NCI-H2227 (cell line): Measurements from ENCODE around the gene MMP24.
"Not testable (repeated sequence)": the region's sequence is repeated elsewhere in the genome, so short reads cannot be mapped to it uniquely, and the experiment has no call there.

Experiments used
- DNase-seq: peaks from one replicate; lab custom pipeline; 2025; ENCODE audit not compliant: unreplicated experiment; lab: John Stamatoyannopoulos, UW

MMP24 gene

DNA sequence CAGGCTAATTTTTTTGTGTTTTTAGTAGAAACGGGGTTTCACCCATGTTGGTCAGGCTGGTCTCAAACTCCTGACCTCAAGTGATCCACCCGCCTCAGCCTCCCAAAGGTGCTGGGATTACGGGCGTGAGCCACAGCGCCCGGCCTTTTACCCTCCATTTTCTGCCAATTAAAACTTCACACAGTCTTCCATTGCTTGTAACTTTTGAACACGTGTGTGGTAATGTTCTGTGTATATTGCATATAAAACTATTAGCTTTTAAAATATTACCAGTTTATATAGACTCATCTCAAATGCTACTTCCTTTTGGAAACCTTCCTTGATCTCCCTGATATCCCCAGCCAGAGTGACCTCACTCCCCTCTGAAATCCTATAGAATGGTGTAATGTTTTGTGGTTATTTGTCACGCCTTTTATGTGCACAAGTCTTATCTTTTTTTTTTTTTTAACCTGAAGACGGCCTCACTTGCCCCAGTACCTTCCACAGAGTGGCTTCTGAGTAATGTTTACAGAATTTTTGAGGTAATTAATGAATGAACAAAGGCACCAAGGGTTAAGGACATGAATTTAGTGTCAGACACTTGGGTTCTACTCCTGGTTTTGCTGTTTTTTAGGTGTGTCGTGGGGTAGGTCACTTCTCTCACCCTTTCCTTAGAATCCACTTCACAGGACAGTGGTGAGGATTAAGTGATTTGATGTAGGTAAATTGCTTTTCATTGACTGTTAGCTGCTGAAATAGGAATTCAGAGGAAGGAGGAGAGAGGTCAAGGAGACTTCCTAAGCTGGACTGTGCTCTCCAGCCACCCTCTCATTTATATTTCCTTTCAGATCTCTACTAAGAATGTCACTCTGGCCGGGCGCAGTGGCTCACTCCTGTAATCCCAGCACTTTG lies 11.2 kb upstream of the MMP24 start:
- DNase-seq, result no peak

DNA sequence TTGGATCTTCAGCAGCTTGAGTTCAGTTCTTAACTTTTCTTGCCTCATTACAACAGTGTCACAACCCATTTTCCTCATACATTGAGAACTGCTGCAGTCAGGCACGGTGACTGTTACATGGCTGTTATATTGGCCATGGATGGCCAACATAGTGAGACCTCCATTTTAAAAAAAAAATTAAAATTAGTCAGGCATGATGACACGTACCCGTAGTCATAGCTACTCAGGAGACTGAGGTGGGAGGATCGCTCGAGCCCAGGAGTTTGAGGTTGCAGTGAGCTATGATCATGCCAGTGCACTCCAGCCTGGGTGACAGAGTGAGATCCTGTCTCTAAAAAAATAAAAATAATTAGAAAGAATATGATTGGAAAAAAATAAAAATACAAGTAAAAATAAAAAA lies 9.9 kb upstream of the MMP24 start:
- DNase-seq, result no peak

DNA sequence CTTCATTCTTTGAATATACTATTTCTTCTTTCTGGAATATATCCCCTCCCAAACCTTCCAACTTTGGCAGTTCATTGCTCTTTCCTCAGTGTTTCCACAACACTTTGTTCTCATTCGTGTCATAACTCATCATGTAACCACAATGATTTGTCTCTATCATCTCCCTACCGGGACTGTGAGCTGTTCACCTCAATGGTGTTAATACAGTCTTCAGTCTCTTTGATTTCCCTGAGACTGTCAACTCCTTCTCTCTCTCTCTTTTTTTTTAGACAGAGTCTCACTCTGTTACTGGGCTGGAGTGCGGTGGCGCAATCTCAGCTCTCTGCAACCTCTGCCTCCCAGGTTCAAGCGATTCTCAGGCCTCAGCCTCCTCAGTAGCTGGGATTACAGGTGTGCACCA lies 2.5 kb upstream of the MMP24 start:
- no peak for DNase-seq

GRCh38 chr20:35224536-35224935 lies 2.0 kb upstream of the MMP24 start:
- no peak for DNase-seq

DNA sequence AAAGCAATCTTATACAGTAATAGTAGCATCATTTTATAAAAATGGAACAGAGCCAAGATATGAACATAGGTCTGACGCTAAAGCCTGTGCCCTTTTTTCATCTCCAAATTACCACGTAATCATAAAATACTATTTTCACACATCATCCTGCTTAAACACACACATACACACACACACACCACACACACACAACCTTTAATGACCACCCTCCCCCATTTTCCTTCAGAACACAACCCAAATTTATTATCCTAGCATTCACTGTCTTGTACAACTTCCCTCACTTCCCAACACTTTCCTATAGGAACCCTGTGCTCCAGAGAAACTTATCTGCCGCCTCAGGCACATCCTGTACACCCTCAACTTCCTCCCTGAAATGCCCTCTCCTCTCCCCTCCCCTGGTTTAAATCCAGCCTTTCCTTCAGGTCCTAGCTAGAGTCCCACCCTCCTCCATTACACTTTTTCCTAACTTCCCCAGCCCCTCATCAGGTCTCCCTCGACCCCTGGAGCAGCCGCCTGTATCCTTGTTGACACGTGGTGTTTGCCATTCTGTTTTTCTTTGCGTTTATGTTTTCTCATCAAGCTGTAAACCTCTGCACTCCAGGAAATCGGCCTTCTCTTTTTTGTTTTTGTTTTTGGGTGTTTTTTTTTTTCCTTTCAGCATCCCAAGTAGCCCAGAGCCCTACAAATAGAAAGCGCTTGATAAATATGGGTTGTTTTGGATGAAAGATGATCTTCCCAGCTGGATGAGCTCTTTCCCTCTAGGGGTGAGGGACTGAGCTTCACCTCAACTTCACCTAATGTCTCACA lies 968 bp upstream of the MMP24 start:
- no peak for DNase-seq

DNA sequence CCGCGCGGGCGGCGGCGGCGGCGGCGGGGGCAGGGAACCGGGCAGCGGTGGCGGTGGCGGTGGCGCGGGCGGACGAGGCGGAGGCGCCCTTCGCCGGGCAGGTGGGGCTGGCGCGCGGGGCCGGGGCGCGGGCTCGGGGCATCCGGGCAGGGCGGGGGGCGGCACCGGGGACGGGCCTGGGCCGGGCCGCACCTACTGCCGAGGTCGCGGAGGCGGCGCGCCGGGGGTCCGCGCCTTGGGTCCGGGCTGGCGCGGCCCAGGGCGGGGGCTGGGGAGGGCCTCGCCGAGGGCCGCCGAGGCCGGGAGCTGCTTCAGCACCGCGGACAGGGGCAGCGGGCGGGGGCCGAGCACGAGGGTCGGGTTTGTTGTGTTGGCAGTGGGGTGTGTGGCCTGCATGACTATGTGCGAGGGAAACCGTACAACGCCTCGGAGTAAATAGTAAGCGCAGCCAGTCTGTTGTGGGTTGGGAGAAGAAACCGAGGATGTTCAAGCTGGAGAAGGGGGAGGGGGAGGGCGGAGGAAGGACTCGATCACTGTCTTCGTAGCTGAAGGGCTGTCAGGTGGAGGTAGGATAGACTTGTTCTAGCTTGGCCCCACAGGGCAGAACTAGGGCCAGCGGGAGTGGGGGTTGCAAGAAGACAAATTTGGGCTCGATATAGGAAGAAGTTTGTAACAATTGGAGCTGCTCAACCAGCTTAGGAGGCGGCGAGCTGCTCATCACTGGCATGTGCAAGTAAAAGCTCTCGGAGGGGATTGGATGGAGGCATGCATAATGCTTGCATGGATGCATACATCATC lies 593 bp downstream of the MMP24 start:
- DNase-seq, result peak; percentile 73

GRCh38 chr20:35232575-35232974 lies 6.1 kb downstream of the MMP24 start:
- DNase-seq, result peak; percentile 41

- no peak for DNase-seq
Observed at GRCh38 chr20:35235881-35236280, 9.4 kb downstream of the MMP24 start.

DNA sequence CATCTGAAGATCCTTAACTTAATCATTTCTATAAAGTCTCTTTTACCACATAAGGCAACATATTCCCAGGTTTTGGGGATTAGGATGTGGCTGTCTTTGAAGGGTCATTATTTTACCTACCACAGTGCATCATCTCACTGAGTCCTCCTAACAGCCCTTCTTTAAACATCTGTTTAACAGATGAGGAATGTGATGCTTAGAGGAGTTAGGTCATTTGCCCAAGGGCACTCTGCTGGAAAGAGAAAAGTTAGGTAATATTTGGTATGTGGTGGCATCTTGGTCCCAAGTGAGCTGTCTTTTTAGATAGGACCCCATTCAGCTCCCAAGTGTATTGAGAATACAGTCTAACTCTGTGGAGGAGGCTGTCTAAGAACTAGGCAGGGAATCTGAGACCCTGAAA lies 11.0 kb downstream of the MMP24 start:
- DNase-seq, result no peak

GRCh38 chr20:35238170-35238569 lies 11.7 kb downstream of the MMP24 start:
- DNase-seq, result no peak

GRCh38 chr20:35238735-35239134 lies 12.2 kb downstream of the MMP24 start:
- no peak for DNase-seq

GRCh38 chr20:35240083-35240810 lies 13.8 kb downstream of the MMP24 start:
- no peak for DNase-seq

DNA sequence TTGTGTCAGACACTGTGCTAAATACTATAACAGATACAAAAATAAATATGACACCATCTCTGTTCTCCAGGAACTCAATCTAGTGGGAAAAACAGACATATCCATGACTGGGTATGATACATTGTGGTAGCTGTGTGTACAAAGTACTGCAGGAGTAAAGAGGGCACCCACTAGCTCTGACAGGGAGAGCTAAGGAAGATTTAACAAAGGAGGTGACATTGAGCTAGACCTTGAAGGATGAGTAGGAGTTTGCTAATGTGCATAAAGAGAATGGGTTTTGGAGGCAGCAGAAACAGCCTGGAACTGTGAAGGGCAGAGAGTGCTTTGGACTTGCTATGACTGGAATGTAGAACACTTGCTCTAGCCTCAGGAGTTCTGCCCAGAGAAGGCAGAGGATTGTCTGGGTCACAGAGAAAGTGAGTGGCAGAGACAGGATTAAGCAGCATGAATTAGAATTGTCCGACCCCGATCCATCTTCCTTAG lies 14.4 kb downstream of the MMP24 start:
- DNase-seq, result no peak

DNA sequence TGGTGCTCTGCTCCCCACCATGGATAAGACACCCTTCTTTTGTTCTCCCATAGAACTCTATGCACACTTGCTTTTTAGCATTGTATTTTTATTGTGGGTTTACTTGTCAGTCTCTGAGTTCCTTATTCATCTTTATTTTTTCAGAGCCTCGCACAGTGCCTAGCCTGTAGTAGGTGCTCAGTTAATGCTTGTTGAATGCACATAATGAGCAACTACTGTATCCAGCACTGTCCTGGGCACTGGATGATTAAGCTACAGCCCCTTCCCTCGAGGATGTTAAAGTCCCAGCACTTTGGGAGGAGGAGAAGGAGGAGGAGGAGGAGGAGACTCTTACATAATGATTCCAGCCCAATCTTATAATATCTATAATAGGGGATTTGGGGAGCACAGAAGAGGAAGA lies 16.8 kb downstream of the MMP24 start:
- DNase-seq, result no peak

- DNase-seq, result no peak
Observed at GRCh38 chr20:35243986-35244385, 17.5 kb downstream of the MMP24 start.

DNA sequence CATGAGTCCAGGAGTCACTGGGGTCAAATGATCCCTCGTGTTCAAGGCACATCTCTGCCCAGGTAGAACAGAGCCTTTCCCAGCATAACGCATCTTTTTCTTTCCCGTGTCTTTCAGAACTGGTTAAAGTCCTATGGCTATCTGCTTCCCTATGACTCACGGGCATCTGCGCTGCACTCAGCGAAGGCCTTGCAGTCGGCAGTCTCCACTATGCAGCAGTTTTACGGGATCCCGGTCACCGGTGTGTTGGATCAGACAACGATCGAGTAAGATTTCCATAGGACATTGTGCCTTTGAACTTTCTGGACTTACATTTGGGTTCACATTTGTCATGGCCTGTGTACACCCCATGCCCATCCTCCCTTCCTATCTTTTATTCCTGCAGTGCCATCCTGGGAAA lies 20.2 kb downstream of the MMP24 start:
- no peak for DNase-seq

- no peak for DNase-seq
Observed at GRCh38 chr20:35248641-35249475, 22.4 kb downstream of the MMP24 start.

- no peak for DNase-seq
Observed at GRCh38 chr20:35251613-35251940, 25.1 kb downstream of the MMP24 start.

DNA sequence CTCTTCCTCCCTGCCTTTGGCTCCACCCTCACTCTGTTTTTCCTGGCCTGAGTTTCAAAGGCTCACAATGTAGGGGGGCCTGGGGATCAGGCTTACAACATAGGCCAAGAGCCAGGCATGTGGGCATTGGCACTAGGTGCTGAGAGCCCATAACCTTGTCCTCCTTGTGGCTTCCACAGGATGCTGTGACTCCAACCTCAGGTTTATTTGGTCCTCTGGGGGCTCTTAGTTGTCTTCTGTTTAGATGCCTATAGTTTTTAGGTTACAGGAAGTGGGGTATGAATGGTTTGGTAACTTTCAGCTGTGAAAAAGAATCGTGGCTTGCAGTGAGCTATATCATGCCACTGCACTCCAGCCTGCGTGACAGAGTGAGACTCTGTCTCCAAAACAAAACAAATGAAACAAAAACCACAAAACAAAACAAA lies 25.6 kb downstream of the MMP24 start:
- DNase-seq, result no peak

- DNase-seq, result not testable (repeated sequence)
Observed at GRCh38 chr20:35252598-35252997, 26.1 kb downstream of the MMP24 start.
